Measurements from ENCODE around the gene SLIT3.

DNA sequence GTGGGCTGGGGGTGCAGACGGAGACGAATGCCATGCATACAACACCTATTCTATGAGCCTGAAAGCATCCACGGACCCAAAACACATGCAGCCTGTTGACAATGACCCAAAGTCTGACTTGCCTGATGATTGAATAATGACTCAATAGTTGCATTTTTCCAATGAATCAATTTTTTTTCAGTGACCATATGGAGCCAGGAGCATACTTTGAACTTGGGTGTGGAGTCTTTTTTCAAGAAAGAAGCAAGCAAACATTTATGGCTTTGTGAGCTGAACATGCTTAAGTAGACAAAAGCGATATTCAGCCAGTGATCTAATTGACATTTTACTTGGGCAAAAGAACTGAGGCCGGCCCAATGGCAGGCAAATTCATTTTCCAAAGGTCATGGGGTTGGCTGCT lies 437.9 kb downstream of the SLIT3 start:
- TF ChIP-seq, protein P1, sequence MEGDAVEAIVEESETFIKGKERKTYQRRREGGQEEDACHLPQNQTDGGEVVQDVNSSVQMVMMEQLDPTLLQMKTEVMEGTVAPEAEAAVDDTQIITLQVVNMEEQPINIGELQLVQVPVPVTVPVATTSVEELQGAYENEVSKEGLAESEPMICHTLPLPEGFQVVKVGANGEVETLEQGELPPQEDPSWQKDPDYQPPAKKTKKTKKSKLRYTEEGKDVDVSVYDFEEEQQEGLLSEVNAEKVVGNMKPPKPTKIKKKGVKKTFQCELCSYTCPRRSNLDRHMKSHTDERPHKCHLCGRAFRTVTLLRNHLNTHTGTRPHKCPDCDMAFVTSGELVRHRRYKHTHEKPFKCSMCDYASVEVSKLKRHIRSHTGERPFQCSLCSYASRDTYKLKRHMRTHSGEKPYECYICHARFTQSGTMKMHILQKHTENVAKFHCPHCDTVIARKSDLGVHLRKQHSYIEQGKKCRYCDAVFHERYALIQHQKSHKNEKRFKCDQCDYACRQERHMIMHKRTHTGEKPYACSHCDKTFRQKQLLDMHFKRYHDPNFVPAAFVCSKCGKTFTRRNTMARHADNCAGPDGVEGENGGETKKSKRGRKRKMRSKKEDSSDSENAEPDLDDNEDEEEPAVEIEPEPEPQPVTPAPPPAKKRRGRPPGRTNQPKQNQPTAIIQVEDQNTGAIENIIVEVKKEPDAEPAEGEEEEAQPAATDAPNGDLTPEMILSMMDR (conservative IDR thresholded peaks at IDR 0.05) = no peak
- no peak for TF ChIP-seq EZH2 (IDR thresholded peaks at IDR 0.05; ENCODE audit: low read depth)

Measured in PC-9 (cell line).